ENCODE results near the gene TARS1.

Gene TARS1

DNA sequence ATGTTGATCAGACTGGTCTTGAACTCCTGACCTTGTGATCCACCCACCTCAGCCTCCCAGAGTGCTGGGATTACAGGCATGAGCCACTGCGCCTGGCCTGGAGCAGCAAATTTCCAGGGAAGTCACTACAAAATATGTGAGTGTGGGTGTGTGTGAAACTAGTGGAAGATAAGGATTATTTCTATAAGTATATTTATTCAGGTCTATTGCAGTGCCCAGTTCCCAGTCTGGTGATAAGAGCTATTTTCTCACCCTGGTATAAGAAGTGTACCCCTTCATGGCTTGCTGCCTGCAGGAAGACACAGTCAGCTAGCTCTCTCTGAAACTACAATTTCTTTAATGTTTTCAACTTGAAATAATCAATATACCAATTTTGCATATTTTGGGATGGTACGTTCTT is 37.1 kb downstream of the TARS1 start:
- in situ Hi-C loops (cut with HindIII; ENCODE audit: low pct_unique_long_range_greater_than_20kb, low sequenced_read_pairs) = no loop called here
- TF ChIP-seq JUND (IDR thresholded peaks at IDR 0.05; ENCODE audit: low read depth) = no peak
- DNase-seq (ENCODE audit: low read depth in 1 of 2, low spot score in 1 of 2) = no peak

DNA sequence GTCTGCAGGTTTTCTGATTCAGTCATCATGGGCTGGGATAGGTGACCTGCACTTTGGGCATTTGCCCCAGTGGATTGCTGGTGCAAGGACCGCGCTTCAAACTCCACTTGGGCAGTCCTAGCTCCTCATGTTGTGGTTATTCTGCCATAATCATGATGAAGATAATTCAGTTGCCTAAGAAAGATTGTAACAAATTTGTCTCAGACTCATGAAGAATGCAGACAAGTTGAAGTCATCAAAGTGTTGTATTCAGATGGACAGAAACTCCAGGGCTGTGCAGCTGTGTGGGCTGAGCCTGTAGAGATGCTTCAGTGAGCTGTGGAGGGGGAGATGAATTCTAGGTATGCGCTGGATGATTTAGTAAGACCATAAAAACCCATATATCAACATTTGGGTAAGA is 38.5 kb downstream of the TARS1 start:
- DNase-seq (ENCODE audit: low read depth in 1 of 2, low spot score in 1 of 2) = no peak
- TF ChIP-seq JUND (IDR thresholded peaks at IDR 0.05; ENCODE audit: low read depth) = no peak
- in situ Hi-C loops (cut with HindIII; ENCODE audit: low pct_unique_long_range_greater_than_20kb, low sequenced_read_pairs) = no loop called here

DNA sequence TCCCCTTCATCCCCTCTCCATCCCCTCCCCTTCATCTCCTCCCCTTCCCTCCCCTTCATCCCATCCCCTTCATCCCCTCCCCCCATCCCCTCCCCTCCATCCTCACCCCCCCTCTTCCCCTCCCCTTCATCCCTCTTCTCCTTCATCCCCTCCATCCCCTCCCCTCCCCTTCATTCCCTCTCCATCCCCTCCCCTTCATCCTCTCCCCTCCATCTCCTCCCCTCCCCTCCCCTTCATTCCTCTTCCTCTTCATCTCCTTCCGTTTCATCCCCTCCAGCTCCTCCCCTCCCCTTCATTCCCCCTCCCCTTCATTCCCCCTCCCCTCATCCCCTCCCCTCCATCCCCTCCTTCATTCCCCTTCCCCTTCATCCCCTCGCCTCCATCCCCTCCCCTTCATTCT is 40.1 kb downstream of the TARS1 start:
- DNase-seq (ENCODE audit: low read depth in 1 of 2, low spot score in 1 of 2) = no peak
- in situ Hi-C loops (cut with HindIII; ENCODE audit: low pct_unique_long_range_greater_than_20kb, low sequenced_read_pairs) = no loop called here
- TF ChIP-seq JUND (IDR thresholded peaks at IDR 0.05; ENCODE audit: low read depth) = no peak

DNA sequence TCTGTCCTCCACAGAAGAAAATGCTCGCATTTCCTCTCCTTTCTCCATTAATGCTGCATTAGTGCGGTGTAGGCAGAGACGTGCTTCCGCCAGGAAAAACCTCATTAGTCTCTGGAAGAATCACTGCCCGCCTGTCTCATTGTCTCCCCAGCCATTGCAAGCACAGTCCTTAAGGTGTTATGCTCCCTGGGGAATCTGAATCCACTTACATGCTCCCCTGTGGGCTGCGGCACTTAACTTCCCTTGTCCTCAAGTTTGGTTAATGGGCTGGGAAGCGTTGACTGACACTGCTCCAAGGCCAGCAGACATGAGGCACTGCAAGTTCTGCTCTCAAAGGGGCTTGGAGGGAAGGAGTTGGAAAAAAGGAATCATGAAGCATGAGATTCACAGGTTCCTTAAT is 41.6 kb downstream of the TARS1 start:
- in situ Hi-C loops (cut with HindIII; ENCODE audit: low pct_unique_long_range_greater_than_20kb, low sequenced_read_pairs) = no loop called here
- no peak for DNase-seq (ENCODE audit: low read depth in 1 of 2, low spot score in 1 of 2)
- no peak for TF ChIP-seq JUND (IDR thresholded peaks at IDR 0.05; ENCODE audit: low read depth)

DNA sequence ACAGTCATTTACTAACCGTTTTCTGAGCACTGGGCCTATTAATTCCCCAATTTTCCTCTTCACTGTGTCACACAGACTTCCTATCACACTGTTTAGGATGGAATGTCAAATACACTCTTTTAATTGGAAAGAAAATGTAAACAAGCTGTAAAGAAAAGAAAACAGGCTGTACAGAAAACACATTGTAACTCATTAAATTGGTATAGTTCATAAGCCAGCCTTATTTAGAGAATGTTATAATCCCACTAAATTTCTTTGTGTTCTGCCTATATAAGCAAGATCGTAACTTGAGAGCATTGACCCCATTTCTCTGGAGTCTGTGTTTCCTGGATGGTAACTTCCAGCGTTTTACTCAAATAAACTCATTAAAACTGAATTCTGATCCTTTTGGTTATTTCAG is 46.5 kb downstream of the TARS1 start:
- no peak for DNase-seq (ENCODE audit: low read depth in 1 of 2, low spot score in 1 of 2)
- TF ChIP-seq JUND (IDR thresholded peaks at IDR 0.05; ENCODE audit: low read depth) = no peak
- in situ Hi-C loops (cut with HindIII; ENCODE audit: low pct_unique_long_range_greater_than_20kb, low sequenced_read_pairs) = no loop called here

GRCh38 chr5:33488558-33489355 is 48.0 kb downstream of the TARS1 start:
- DNase-seq (ENCODE audit: low read depth in 1 of 2, low spot score in 1 of 2) = no peak
- in situ Hi-C loops (cut with HindIII; ENCODE audit: low pct_unique_long_range_greater_than_20kb, low sequenced_read_pairs) = no loop called here
- TF ChIP-seq JUND (IDR thresholded peaks at IDR 0.05; ENCODE audit: low read depth) = no peak

DNA sequence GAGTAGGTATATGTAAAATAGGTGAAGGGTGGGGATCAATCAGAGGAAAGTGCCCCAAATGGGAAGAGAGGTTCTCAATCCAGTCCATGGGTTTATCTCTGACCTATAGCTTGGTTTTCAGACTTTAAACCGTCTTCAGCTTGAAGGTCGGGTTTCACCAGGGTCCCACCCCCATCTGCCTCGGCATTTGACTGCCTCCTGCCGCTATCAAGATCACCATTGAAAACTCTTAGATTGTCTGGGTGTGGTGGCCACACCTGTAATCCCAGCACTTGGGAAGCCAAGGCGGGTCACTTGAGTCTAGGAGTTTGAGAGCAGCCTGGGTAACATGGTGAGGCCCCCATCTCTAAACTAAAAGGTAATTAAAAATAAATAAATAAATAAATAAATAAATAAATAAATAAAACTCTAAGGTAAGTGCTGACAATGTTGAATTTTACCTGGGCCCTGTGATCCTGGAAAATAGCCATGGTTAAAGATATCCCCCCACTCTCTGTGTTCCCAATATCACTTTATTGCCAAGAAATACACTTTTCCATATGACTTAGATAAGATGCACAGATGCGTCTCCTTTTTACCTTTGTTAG is 48.8 kb downstream of the TARS1 start:
- no peak for TF ChIP-seq JUND (IDR thresholded peaks at IDR 0.05; ENCODE audit: low read depth)
- in situ Hi-C loops (cut with HindIII; ENCODE audit: low pct_unique_long_range_greater_than_20kb, low sequenced_read_pairs) = no loop called here
- no peak for DNase-seq (ENCODE audit: low read depth in 1 of 2, low spot score in 1 of 2)

DNA sequence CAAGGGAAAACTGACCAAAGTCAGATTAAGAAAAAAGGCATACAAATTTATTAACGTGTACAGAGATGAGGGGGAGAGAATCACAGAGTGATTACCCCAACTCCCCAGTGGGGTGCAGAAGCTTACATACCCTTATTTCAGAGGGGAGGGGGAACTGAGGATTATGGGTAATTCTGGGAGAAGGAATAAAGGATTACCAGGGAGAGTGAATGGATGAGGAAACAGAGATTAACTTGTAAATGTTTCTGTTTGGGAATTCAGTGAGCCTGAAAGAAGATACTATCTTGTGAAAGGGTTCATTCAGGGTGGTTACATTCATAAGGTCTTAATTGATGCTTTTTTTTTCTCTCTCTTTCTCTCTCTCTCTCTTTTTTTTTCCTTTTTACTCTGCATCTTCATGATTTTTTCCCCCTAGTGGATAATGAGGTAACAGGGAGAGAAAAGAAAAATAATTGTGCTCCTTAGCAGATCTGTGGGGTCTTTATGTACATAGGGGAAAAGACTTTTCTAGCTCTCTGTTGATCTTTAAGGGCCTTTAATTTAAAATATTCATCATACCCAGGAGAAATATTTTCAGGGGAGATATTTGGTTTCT is 49.4 kb downstream of the TARS1 start:
- in situ Hi-C loops (cut with HindIII; ENCODE audit: low pct_unique_long_range_greater_than_20kb, low sequenced_read_pairs) = no loop called here
- no peak for DNase-seq (ENCODE audit: low read depth in 1 of 2, low spot score in 1 of 2)
- TF ChIP-seq JUND (IDR thresholded peaks at IDR 0.05; ENCODE audit: low read depth) = no peak

DNA sequence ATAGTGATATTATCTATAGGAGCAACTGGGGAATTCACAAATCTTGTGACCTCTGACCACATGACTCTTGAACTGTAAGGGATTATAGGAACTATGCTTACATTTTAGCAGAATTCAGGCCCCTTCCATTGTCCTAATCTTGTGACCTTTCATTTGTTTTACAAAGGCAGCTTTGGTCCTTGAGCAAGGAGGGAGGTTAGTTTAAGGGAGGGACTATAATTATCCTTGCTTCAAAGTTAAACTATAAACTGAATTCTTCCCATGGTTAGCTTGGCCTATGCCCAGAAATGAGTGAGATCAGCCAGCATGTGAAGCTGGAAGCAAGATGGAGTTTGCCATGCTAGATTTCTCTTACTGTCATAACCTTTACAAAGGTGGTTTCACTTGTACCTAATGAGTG is 51.2 kb downstream of the TARS1 start:
- TF ChIP-seq JUND (IDR thresholded peaks at IDR 0.05; ENCODE audit: low read depth) = no peak
- in situ Hi-C loops (cut with HindIII; ENCODE audit: low pct_unique_long_range_greater_than_20kb, low sequenced_read_pairs) = no loop called here
- no peak for DNase-seq (ENCODE audit: low read depth in 1 of 2, low spot score in 1 of 2)

DNA sequence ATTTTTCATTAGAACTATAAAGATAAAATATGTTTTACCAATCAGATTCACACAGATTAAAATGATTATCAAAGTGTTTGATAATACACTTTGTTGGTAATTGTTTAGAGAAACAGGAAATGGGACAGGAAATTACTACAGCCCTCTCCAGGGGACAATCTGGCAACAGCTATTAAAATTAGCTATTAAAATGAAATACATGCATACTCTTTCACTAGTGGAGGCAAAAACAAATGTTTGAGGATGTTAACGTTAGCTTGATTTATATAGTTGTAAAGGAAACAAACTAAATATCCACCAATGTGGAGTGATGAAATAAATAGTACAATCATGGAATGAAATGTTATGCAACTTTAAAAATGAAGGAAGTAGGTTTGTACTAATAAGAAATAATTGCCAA is 53.7 kb downstream of the TARS1 start:
- TF ChIP-seq JUND (IDR thresholded peaks at IDR 0.05; ENCODE audit: low read depth) = no peak
- DNase-seq (ENCODE audit: low read depth in 1 of 2, low spot score in 1 of 2) = no peak
- in situ Hi-C loops (cut with HindIII; ENCODE audit: low pct_unique_long_range_greater_than_20kb, low sequenced_read_pairs) = no loop called here

GRCh38 chr5:33501260-33501659 is 60.5 kb downstream of the TARS1 start:
- DNase-seq (ENCODE audit: low read depth in 1 of 2, low spot score in 1 of 2) = no peak
- in situ Hi-C loops (cut with HindIII; ENCODE audit: low pct_unique_long_range_greater_than_20kb, low sequenced_read_pairs) = no loop called here
- no peak for TF ChIP-seq JUND (IDR thresholded peaks at IDR 0.05; ENCODE audit: low read depth)

- in situ Hi-C loops (cut with HindIII; ENCODE audit: low pct_unique_long_range_greater_than_20kb, low sequenced_read_pairs) = no loop called here
- DNase-seq (ENCODE audit: low read depth in 1 of 2, low spot score in 1 of 2) = no peak
- no peak for TF ChIP-seq JUND (IDR thresholded peaks at IDR 0.05; ENCODE audit: low read depth)
Observed at GRCh38 chr5:33501899-33502298, 61.1 kb downstream of the TARS1 start.

DNA sequence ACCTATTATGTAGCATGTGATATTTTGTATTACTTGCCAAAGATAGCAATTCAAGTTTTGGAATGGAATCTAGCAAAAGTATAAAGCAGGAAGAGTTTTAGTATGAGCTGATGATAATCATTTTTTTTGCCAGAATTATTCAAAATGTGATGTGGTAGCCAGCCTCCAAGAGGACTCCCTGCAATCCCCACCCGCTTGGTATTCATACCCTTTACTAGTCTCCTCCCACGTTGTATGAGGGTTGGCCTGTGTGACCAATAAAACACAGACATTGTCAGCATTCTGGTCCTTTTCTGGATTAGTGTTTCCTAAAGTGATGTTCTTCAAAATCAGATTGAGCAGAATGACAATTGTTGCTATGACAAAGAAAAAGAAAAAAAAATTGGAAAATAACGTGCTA is 63.8 kb downstream of the TARS1 start:
- DNase-seq (ENCODE audit: low read depth in 1 of 2, low spot score in 1 of 2) = no peak
- in situ Hi-C loops (cut with HindIII; ENCODE audit: low pct_unique_long_range_greater_than_20kb, low sequenced_read_pairs) = no loop called here
- no peak for TF ChIP-seq JUND (IDR thresholded peaks at IDR 0.05; ENCODE audit: low read depth)

Data from T47D (cell line).